ENCODE results near the gene CHCHD3. TPM values are rescaled to one million over a fixed set of nuclear protein-coding genes. Genes with fewer than 3 reads are reported as not detected.

Gene CHCHD3
- total and polyA plus RNA-seq, 12 donors: 12.3 to 113 (median 54.2) TPM

DNA sequence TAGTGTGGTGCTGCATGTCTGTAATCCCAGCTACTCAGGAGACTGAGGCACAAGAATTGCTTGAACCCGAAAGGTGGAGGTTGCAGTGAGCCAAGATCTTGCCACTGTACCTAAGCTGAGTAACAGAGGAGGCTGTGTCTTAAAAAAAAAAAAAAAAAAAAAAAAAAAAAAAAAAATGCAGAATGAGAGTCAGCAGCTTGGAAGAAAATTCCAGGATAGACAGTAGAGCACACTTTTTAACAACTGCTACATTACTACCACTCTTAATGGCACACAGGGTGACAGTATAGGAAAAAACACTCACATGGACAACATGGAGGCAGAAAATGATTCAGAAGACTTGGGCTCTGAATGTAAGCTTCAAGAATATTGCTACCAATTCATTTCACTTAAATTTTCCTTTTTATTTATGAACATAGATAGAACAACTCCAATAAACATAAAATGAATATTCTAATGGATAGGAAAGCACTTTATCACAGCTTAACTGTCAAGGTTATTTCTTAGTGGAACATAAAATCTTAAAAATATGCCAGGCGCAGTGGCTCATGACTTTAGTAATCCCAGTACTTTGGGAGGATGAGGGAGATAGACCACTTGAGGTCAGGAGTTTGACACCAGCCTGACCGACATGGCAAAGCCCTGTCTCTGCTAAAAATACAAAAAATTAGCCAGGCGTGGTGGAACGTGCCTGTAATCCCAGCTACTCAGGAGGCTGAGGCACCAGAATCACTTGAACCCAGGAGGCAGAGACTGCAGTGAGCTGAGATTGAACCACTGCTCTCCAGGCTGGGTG lies 31.5 kb downstream of the CHCHD3 start:
- WGBS, 4 donors: 72 to 83% (median 81%) methylated on average over 5 of the region's 5 CpGs
- peak overlapping the region in 1 of 5 donors; percentile 20 for H3K27ac ChIP-seq
- no peak for TF ChIP-seq CTCF (IDR thresholded peaks at IDR 0.05)
- TF ChIP-seq POLR2A (IDR thresholded peaks at IDR 0.05): no peak

GRCh38 chr7:133048589-133048988 lies 33.3 kb downstream of the CHCHD3 start:
- WGBS, 4 donors: 84 to 94% (median 86%) methylated on average over 4 of the region's 4 CpGs
- TF ChIP-seq CTCF (IDR thresholded peaks at IDR 0.05): no peak
- TF ChIP-seq POLR2A (IDR thresholded peaks at IDR 0.05): no peak
- intact Hi-C loops (cut with DNase I): no loop called here

More for the DNA sequence above, 31.5 kb downstream of the CHCHD3 start:
- Histone ChIP-seq H3K36me3 (replicated peaks in 1 of 2) (no peaks in the 10 kb centered on the region), H3K4me1 (replicated peaks in 1 of 2) (peaks cover 29 to 42% of the 10 kb centered on the region in 2 donors), H3K27me3 (no peaks in the 10 kb centered on the region), H3K9me3 (replicated peaks in 1 of 3) (no peaks in the 10 kb centered on the region), H3K4me3 (no peak overlapping the region)
- intact Hi-C loops (cut with DNase I): no loop called here
- no peak for DNase-seq

GRCh38 chr7:133047321-133047720 lies 34.6 kb downstream of the CHCHD3 start:
- intact Hi-C loops (cut with DNase I): no loop called here
- H3K36me3 ChIP-seq (replicated peaks in 1 of 2): no peaks in the 10 kb centered on the region
- 73 to 77% (median 74%) methylated on average over 2 of the region's 2 CpGs for WGBS, 4 donors
- H3K4me3 ChIP-seq: no peak overlapping the region
- no peak overlapping the region for H3K27ac ChIP-seq
- no peaks in the 10 kb centered on the region for H3K9me3 ChIP-seq (replicated peaks in 1 of 3)
- no peak for TF ChIP-seq POLR2A (IDR thresholded peaks at IDR 0.05)
- TF ChIP-seq CTCF (IDR thresholded peaks at IDR 0.05): no peak
- H3K4me1 ChIP-seq (replicated peaks in 1 of 2): peaks cover 22% of the 10 kb centered on the region in 2 donors
- H3K27me3 ChIP-seq: no peaks in the 10 kb centered on the region
- no peak for DNase-seq

More at GRCh38 chr7:133048589-133048988, 33.3 kb downstream of the CHCHD3 start:
- no peak overlapping the region for H3K27ac ChIP-seq
- H3K27me3 ChIP-seq: no peaks in the 10 kb centered on the region
- no peak for DNase-seq
- H3K4me3 ChIP-seq: no peak overlapping the region
- H3K36me3 ChIP-seq (replicated peaks in 1 of 2): no peaks in the 10 kb centered on the region
- H3K4me1 ChIP-seq (replicated peaks in 1 of 2): peaks cover 29 to 34% of the 10 kb centered on the region in 2 donors
- no peaks in the 10 kb centered on the region for H3K9me3 ChIP-seq (replicated peaks in 1 of 3)

- TF ChIP-seq POLR2A (IDR thresholded peaks at IDR 0.05) (no peak), CTCF (IDR thresholded peaks at IDR 0.05) (no peak)
- Histone ChIP-seq H3K27me3 (no peaks in the 10 kb centered on the region), H3K4me1 (replicated peaks in 1 of 2) (no peaks in the 10 kb centered on the region), H3K4me3 (no peak overlapping the region), H3K27ac (no peak overlapping the region), H3K9me3 (replicated peaks in 1 of 3) (no peaks in the 10 kb centered on the region), H3K36me3 (replicated peaks in 1 of 2) (no peaks in the 10 kb centered on the region)
- intact Hi-C loops (cut with DNase I): no loop called here
- DNase-seq: no peak
- WGBS, 4 donors: 87 to 96% (median 88%) methylated on average over 9 of the region's 9 CpGs
Measured at GRCh38 chr7:133044722-133045473, 37.0 kb downstream of the CHCHD3 start.
